OCI-LY1 (cell line): ENCODE measurements around the gene PRPSAP1.

Source experiments
- EZH2 ChIP-seq: fragments of 200-600 bp; sonication (generic), shearing (Covaris generic); IDR thresholded peaks from 2 replicates; pipeline ENCODE4 v1.8.0; 2017; ENCODE audit warnings: borderline replicate concordance, mixed run types, mild to moderate bottlenecking, antibody characterized with exemption, low read length, moderate library complexity, mixed read lengths
- TF ChIP-seq, protein P1 (sequence below): fragments of 200-600 bp; sonication (generic), shearing (Covaris generic); IDR thresholded peaks from 2 replicates; pipeline ENCODE4 v1.5.1; 2017; ENCODE audit warnings: mild to moderate bottlenecking, antibody characterized with exemption, low read length, moderate library complexity, mixed read lengths

DNA sequence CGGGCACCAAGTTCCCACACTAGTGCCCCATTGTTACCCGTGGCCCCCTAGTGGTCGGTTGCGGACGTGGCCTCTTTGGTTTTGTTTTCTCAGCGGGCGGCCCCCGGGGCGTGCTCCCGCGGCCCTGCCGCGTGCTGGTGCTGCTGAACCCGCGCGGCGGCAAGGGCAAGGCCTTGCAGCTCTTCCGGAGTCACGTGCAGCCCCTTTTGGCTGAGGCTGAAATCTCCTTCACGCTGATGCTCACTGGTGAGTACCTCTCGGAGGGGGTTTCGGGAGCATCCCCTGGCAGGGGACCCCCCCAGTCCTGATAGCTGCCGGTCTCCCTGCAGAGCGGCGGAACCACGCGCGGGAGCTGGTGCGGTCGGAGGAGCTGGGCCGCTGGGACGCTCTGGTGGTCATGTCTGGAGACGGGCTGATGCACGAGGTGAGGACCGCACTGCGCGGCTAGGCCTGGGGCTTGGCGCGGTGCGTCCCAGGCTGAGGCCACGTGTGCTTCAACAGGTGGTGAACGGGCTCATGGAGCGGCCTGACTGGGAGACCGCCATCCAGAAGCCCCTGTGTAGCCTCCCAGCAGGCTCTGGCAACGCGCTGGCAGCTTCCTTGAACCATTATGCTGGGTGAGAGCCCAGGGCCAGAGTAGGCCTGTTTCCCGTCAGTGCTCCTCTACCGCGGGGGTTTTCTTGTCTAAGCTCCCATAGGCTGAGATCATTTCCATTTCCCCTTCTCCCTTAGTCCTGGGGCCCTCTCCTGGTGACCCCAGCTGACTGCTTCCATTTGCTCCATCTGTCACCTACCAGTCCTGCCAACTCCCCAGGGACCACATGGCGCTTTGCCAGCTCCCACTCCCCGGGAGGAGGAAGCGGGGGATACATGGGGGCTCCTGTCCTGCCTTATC is 32.4 kb upstream of the PRPSAP1 start:
- TF ChIP-seq EZH2 = no peak
- TF ChIP-seq, protein P1, sequence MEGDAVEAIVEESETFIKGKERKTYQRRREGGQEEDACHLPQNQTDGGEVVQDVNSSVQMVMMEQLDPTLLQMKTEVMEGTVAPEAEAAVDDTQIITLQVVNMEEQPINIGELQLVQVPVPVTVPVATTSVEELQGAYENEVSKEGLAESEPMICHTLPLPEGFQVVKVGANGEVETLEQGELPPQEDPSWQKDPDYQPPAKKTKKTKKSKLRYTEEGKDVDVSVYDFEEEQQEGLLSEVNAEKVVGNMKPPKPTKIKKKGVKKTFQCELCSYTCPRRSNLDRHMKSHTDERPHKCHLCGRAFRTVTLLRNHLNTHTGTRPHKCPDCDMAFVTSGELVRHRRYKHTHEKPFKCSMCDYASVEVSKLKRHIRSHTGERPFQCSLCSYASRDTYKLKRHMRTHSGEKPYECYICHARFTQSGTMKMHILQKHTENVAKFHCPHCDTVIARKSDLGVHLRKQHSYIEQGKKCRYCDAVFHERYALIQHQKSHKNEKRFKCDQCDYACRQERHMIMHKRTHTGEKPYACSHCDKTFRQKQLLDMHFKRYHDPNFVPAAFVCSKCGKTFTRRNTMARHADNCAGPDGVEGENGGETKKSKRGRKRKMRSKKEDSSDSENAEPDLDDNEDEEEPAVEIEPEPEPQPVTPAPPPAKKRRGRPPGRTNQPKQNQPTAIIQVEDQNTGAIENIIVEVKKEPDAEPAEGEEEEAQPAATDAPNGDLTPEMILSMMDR = peak; percentile 86
